IMR-90 (cell line): ENCODE data around the gene RIIAD1.

ENCODE experiments used
- CEBPB ChIP-seq: IDR thresholded peaks from 2 replicates; pipeline ENCODE4 v1.6.1; 2012; ENCODE audit warnings: low read depth, low read length, improper control_type of control experiment
- CHD1 ChIP-seq: IDR thresholded peaks from 2 replicates; pipeline ENCODE4 v1.6.1; 2012; ENCODE audit warnings: low read depth, low read length, improper control_type of control experiment
- CTCF ChIP-seq: conservative IDR thresholded peaks from 2 replicates; pipeline ENCODE4 v1.5.1; 2012; ENCODE audit warnings: mild to moderate bottlenecking, low read depth, low read length, improper control_type of control experiment
- FOS ChIP-seq: fragments of 150-350 bp; IDR thresholded peaks from 2 replicates; pipeline ENCODE4 v1.6.1; 2016; ENCODE audit warnings: low read depth, low read length
- MAZ ChIP-seq: IDR thresholded peaks from 2 replicates; pipeline ENCODE4 v1.6.1; 2012; ENCODE audit warnings: low read depth, mild to moderate bottlenecking, low read length, improper control_type of control experiment, moderate library complexity, borderline replicate concordance
- MXI1 ChIP-seq: IDR thresholded peaks from 2 replicates; pipeline ENCODE4 v1.6.1; 2012; ENCODE audit warnings: low read depth, mild to moderate bottlenecking, low read length, moderate library complexity, borderline replicate concordance
- POLR2A ChIP-seq: IDR thresholded peaks from 2 replicates; pipeline ENCODE4 v1.6.1; 2012; ENCODE audit warnings: mild to moderate bottlenecking, low read depth, low read length
- RFX5 ChIP-seq: IDR thresholded peaks from 2 replicates; pipeline ENCODE4 v1.8.0; 2012; ENCODE audit warnings: low read depth, mild to moderate bottlenecking, low read length, moderate library complexity
- SMC3 ChIP-seq: fragments of 150-350 bp; IDR thresholded peaks from 2 replicates; pipeline ENCODE4 v1.6.1; 2016; ENCODE audit warnings: low read depth, mild to moderate bottlenecking, antibody characterized with exemption, low read length, moderate library complexity
- USF2 ChIP-seq: fragments of 150-350 bp; IDR thresholded peaks from 2 replicates; pipeline ENCODE4 v1.6.1; 2017; ENCODE audit warnings: mild to moderate bottlenecking, antibody characterized with exemption, low read length, low read depth

GRCh38 chr1:151777317-151777716, 56.0 kb downstream of the RIIAD1 start:
- TF ChIP-seq MAZ (no peak), CTCF (no peak), POLR2A (no peak), RFX5 (no peak), CEBPB (no peak), SMC3 (no peak), MXI1 (no peak), FOS (no peak), USF2 (no peak), CHD1 (no peak)
